Measurements from ENCODE around the gene RCBTB1.

GRCh38 chr13:49584771-49585182 lies 581 bp downstream of the RCBTB1 start:
- TF ChIP-seq CTCF (IDR thresholded peaks at IDR 0.05; ENCODE audit: low read depth, low read length) (no peak), EZH2phosphoT487 (IDR thresholded peaks at IDR 0.05; ENCODE audit: low read depth) (no peak)

Data from OCI-LY3 (cell line).